Body of pancreas (tissue), 4 donors: ENCODE data around the gene HLA-DQB1.

Source experiments
- POLR2A ChIP-seq, 3 donors: fragments of 450-650 bp; IDR thresholded peaks; one replicate each; pipeline ENCODE4 v1.6.1; 2016; ENCODE audit warnings: antibody characterized with exemption in 3 of 3, mild to moderate bottlenecking in 2 of 3
- TF ChIP-seq, protein P1 (sequence below), 7 experiments: fragments of 450-650 bp in 4 of 7; fragments of 200-600 bp in 3 of 7; sonication (generic) in 3 of 7; IDR thresholded peaks; one replicate each; pipeline ENCODE4 v1.5.1; 2016 to 2019; ENCODE audit warnings: antibody characterized with exemption in 7 of 7

DNA sequence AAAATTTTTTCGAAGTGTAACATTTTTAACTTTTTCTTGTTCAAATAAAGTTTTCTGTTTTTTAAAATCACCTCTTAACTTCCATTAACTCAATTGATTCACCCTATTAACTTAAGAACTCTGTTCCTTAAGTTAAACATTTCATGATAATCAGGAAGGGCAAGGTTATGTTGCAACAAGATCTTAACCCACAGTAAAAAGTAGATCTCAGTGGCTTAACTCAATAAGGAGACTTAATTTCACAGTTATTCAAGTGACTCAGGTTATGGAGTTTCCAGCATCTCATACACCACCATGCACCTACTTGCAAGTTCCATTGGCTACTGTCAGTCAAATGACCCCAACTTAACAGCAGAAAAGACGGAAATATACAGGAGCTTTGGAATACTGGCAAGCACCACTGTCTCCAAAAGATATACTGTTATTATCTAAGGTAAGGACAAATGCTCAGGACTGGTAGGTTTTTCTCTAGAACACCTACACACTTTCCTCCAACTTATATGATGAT lies 11.2 kb downstream of the HLA-DQB1 start:
- TF ChIP-seq, protein P1, sequence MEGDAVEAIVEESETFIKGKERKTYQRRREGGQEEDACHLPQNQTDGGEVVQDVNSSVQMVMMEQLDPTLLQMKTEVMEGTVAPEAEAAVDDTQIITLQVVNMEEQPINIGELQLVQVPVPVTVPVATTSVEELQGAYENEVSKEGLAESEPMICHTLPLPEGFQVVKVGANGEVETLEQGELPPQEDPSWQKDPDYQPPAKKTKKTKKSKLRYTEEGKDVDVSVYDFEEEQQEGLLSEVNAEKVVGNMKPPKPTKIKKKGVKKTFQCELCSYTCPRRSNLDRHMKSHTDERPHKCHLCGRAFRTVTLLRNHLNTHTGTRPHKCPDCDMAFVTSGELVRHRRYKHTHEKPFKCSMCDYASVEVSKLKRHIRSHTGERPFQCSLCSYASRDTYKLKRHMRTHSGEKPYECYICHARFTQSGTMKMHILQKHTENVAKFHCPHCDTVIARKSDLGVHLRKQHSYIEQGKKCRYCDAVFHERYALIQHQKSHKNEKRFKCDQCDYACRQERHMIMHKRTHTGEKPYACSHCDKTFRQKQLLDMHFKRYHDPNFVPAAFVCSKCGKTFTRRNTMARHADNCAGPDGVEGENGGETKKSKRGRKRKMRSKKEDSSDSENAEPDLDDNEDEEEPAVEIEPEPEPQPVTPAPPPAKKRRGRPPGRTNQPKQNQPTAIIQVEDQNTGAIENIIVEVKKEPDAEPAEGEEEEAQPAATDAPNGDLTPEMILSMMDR (IDR thresholded peaks at IDR 0.05) = no peak
- no peak for TF ChIP-seq POLR2A (IDR thresholded peaks at IDR 0.05)
